Cerebellar nuclear complex (tissue), 1 donor: ENCODE measurements around the gene MCCD1.

ENCODE experiments used
- DNase-seq, 2 experiments: peaks; one replicate each; lab custom pipeline; 2025; lab: John Stamatoyannopoulos, UW

Gene MCCD1

DNA sequence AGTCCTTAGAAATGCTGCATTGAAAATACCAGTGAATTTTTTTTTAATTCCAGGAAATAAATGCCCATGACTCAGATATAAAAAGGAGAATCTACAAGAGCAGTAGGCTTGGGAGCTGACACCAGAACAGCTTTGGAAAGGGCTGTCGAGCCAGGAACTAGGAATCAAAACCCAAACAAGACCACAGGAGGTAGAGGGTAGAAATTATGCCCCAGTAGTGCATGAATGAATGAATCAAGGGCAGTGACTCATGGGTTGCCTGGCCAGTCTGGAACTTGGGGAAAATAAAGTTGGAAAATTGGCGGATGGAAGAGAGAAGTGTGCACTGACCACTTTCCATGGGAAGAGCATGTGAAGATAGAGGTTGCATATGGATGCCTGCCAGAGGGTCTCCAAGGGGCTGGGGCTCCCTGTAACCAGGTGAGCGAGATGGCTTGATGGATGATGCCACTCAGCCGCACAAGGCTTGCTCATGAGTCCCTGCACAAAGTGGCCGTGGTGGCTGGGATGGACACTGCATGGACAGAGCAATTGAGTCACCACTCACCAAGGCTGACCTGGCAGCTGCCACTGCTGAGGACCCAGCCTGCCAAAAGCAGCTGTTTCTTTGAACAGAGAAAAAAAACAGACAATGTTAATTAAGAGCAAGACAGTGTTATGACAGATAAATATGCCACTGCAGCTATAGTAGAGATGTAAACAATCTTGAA lies 15.2 kb upstream of the MCCD1 start:
- DNase-seq = no peak

DNA sequence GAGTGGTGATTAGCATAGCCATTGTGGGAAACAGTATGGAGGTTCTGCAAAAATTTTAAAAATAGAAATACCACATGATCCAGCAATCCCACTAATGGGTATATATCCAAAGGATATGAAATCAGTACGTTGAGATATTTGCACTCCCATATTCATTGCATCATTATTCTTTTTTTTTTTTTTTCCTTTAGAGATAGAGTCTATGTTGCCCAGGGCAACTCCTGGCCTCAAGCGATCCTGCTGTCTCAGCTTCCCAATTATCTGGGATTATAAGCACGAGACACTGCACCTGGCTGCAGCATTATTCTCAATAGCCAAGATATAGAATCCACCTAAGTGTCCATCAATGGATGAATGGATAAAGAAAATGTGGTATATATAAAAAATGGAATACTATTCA lies 6.9 kb upstream of the MCCD1 start:
- no peak for DNase-seq

DNA sequence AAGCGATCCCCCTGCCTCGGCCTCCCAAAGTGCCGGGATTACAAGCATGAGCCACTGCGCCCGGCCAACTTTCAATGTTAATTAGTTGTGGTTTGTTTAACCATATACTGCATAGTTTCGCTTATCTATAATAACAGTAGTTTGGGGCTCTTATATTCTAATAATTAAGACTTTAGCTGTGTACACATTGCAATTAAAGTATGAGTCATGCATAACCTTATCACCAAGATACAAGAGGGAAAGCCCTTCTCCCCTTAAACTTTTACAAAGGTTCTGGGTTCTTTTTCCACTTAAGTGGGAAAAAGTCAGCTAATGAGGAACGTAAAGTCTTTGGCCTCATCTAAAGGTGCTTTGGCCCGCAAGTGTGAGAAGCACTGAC lies 3.2 kb upstream of the MCCD1 start:
- no peak for DNase-seq

DNA sequence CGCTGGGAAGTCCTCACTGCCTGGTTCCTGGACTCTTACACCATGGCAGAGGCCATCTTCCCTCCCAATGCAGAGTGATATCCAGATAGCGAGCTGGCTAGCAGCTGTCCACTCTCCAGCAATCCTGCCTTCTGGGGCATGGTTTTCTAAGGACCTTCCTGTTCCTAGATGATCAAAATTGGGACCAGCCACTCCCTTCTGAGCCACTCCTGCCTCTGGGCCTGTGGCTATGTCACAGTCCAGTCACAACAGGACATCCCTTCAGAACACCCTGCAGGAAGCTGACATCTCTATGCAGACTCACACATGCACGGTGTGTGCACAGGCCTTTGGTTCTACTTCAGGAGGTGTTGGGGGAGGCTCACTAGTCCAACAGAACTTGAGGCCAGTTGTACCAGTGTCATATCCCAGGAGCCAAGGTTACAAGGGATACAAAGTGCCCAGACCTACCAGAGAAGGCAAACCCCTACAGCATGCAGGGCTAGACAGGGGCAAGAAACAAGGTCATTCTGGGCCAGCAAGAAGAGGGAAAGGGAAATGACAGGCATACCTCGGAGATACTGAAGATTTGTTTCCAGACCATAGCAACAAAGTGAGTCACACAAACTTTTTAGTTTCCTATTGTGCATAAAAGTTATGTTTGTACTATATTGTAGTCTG lies 2.7 kb upstream of the MCCD1 start:
- no peak for DNase-seq

DNA sequence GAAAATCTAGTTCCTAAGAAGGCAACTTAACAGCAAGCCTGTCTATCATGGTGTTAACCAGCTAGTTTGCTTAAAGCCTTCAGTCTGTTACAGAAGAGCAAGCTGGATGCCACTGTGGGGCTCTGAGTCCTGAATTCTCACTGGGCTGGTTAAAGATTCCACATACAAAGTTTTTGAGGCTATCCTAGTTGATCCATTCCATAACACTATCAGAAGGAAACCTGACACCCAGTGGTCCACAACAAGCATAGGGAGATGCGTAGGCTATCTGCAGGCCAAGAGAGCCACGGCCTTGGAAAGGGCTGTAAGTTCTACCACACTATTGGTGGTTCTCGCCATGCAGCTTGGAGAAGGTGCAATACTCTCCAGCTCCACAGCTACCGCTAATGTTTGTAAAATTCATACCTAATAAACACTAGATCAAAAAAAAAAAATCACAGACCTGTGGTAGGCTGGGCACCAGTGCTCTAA lies 420 bp upstream of the MCCD1 start:
- DNase-seq = no peak

DNA sequence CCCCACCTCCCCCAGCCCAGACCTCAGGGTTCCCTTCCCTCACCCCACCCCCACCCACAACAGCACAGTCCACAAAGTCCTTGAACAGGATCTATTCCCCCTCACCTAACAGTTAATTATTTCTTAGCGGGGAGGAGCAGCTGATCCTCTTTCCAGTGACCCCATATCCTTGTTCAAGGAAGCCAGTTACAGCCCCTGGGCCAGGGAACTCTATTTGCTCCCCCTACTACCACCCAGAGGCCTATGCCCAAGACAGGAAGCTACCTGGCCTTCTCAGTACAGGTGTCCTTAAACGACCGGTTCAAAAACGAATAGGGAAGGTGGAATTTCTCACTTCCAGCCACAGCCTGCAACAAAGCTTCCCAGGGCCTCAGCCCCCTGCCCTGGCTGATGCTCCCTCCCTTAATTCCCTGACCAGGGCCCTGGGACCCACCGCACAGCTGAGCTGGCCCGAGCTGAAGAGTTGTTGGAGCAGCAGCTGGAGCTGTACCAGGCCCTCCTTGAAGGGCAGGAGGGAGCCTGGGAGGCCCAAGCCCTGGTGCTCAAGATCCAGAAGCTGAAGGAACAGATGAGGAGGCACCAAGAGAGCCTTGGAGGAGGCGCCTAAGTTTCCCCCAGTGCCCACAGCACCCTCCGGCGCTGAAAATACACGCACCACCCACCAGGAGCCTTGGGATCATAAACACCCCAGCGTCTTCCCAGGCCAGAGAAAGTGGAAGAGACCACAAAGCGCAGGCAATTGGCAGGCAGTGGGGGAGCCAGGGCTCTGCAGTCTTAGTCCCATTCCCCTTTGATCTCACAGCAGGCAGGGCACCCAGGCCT lies 778 bp downstream of the MCCD1 start:
- DNase-seq = no peak

DNA sequence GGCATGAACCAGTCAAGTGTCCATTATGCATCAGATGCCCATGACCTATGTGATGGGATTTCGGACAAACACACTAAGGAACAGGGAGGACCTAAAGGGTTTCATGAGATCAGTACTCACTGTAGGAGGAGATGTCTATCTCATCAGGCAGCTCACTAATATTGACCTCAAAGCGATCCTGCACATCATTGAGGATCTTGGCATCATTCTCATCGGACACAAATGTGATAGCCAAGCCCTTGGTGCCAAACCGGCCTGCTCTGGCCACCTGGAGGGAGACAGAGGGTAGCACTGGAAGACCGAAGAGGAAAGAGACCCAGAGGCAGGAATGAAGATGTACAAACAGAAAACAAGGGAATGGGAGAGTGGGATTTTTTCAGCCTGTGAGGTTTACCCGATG lies 1.9 kb downstream of the MCCD1 start:
- DNase-seq = no peak

DNA sequence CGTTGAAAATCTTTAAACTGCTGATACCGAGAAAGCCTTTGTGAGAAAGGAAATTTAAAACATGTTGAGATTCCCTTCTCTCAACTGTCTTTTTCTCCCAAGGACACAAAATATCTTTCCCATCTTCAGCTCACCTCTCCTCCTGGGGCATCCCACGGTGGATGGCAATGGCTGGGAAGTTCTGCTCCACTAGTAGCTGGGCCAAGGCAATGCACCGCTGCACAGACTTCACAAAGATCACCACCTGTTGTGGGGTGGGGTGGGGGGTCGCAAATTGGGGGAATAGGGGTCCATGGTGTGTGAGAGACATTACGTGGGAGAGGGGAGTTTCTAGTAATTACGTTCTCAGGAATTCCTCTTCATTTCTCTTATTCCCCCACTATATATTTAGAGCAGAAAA lies 2.4 kb downstream of the MCCD1 start:
- DNase-seq = no peak

DNA sequence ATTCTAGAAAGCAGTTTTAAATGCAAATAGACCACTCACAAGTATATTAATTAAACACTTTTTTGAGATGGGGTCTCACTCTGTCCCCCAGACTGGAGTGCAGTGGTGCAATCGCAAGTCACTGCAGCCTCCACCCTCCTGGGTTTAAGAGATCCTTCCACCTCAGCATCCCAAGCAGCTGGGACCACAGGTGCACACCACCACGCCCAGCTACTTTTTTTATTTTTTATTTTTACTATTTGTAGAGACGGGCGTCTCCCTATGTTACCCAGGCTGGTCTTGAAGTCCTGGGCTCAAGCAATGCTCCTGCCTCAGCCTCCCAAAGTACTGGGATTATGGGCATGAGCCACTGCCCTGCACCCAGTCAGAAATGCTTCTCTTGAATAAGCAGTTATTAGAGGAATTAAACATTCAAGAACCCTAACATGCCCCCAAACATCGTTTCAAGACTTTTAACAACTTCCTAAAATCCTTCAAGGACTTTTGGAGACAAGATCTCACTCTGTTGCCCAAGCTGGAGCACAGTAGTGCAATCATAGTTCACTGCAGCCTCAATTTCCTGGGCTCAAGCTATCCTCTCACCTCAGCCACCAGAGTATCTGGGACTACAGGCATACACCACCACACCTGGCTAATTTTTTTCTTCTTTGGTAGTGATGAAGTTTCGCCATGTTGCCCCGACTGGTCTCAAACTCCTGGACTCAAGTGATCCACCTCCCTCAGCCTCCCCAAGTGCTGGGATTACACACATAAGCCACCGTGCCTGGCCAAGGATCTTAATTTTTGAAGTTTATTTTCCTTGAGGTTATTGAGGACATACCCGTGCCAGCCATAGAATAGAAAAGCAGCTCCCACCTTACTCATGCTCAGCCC lies 3.2 kb downstream of the MCCD1 start:
- DNase-seq = no peak

DNA sequence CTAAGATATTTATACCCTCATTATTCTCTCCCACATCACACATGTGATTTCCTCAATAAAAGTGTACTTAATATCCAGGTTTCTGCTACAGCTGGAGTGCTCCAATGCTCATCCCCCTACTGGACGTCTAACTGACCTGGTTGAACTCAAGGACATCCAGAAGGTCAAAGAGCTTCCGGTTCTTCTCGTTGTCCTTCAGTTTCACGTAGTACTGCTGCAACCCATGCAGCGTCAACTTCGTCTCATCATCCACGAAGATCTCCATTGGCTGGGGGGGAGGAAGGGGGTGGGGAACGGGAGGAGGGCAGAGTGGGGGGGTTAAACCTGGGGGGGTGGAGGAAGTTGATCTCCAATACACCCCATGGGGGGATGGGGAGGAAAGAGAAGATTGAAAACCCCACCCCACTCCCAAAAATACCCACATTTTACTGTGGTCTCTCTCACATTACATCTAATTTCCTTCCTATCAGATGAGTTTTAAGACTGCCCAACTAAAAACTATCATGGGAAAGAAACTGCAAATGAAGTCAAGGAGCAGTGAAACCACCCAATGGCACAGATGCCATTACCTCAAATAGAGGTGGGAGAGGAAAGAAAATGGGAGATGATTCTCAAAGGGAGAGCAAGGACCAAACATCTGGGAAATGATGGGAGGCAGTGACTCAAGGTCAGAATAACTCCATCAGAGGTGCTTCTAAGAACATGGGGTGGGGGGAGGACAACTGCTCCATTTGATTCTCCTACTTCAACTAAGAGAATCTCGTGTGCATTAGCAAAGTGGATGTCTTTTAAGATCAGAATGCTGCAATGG lies 4.1 kb downstream of the MCCD1 start:
- DNase-seq = no peak

DNA sequence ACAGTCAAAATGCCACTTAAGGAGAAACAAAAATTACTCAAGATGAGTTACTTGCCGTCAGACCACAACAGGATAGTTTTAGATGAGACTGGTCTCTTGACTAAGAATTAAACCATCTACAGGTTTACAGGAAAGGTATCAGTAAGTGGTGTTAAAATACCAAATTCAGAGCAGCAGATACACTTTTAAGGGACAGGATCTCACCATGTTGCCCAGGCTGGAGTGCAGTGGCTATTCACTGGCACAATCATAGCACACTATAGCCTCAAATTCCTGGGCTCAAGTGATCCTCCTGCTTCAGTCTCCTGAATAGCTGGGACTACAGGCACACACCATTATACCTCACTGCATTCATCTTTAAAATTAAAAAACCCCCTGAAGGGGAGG lies 4.7 kb downstream of the MCCD1 start:
- no peak for DNase-seq

DNA sequence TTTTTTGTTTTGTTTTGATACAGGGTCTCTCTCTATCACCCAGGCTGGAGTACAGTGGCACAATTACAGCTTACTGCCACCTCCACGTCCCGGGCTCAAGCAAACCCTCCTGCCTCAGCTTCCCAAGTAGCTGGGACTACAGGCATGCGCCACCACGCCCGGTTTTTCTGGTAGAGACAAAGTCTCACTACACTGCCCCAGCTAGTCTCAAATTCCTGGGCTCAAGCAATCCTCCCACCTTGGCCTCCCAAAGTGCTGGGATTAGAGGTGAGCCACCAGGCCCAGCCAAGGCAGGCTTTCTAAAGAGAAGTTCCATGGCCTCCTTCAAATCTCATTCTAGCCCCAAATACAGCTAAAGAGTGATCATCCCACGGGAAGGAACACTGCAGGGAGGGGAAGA lies 5.2 kb downstream of the MCCD1 start:
- DNase-seq = no peak

DNA sequence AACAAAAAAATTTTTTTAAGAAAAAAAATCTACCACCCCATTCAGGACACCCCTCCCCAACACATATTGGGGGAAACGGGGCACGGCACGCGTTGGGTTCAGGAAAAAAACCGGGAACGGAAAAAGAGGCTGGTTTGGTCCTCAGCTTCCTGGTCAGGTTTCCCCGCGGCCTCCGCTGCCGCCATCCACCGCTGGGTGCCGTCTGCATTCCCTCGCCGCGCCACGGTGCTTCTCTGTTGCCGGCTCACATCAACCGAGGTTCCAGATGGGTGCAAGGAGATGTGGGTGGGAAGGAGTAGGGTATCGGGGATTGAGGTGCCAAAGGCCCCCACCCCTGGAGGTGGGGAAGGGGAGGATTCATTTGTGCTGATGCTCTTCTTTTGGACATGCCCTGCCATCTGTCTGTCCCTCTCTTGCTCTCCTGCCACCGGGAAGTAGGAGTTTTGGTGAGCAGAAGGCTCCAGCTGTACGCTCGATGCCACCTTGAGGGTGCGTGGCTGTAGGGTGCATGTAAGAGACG lies 5.8 kb downstream of the MCCD1 start:
- no peak for DNase-seq

DNA sequence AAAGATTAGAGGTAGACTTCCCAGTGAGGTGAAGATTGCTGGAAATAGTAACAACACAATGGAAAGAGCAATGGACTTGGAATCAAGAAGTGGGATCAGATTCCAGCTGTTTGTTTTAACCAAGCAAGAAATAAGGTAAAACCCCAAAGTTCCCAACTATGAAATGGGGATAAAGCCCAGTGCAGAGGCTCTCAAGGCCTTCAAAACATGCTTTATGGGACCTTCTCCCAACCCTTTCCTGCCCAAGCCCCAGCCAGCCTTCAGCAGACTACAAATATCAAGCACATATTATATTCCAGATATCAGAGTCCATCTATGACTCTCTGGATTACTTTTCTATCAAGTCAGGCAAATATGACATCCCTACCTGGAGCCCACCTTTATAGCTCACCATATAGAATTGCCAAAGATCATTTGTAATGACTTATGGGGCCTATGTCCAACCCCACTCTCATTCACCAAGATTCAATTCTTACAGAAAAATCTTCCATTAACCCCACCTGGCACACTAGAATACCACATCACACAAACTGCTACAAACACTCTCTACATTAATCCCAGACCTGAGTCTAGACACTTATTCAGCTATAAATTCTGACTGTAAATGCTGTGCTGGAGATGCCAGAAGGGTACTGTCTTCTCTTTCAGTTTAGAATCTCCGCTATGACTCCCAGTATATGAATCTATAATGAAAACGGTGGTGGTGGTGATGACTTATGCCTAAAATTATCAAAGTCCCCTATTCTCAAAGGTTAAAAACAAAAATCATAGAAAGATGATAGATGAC lies 7.0 kb downstream of the MCCD1 start:
- no peak for DNase-seq

DNA sequence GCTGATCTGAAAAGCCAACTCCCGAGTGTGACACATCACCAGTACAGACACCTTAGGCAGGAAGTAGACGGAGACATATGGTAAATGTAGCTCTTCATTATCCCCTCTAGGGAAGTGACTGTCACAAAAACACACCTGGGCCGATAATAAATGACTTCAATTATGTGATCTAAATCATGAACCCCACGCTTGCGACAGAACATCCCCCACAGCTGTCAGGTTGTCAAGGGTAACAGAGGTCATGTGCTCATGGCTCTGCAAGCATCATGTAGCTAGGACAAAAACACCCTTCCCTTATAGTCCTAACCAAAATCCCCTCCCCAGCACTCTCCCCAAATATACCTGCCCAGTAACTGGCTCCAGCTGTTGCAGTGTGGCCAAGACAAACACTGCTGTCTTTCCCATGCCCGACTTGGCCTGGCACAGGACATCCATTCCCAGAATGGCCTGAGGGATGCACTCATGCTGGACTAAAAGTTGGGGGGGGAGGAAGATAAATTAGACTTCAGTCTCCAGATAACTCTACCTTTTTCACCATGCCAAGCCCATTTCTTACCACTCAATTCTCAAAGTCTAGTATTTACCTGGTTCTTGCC lies 10.1 kb downstream of the MCCD1 start:
- DNase-seq = no peak

DNA sequence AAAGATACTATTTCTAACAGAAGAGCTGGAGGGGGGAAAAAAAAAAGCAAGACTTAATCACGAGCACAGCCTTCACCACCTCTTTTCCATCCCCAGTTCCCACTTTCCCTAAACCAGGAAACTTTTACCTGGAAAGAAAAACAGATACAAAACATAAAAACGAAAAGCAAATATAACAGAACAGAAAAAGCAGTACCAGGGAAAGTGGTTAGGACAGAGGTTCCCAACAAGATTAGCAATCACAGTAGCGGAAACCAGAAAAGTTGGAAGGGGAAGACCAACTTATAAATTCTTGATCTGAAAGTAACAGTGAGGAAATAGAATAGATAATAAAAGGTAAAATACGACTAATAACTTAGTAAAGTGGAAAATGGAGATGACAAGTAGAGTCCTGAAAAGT lies 11.9 kb downstream of the MCCD1 start:
- DNase-seq = no peak

DNA sequence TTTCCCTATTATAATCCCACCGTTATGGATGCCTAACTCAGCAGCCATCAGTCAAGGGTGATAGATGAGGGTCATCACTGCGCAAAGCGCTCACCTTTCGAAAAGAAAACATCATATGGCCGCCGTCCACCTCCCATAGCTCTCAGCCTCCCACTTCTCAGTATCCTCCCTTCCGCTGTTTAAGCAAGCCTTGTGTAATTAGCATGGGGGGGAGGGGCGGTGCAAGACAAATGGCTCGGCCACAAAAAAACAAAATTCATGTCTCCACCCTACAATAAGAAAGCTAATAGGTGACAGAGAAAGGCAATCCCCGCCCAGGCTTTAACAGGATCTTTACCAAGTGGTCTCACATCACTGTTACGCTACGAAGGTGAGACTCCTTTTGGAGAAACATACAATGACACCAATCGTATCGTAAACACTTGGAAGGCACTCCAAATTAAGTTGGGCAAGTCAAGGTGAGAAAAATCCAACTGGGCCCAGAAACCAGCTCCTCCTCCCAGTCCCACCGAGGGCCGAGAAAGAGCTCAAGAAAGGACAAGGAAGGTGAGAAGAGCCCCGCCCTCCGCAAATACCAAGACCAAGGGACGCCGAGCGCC lies 12.4 kb downstream of the MCCD1 start:
- no peak for DNase-seq

DNA sequence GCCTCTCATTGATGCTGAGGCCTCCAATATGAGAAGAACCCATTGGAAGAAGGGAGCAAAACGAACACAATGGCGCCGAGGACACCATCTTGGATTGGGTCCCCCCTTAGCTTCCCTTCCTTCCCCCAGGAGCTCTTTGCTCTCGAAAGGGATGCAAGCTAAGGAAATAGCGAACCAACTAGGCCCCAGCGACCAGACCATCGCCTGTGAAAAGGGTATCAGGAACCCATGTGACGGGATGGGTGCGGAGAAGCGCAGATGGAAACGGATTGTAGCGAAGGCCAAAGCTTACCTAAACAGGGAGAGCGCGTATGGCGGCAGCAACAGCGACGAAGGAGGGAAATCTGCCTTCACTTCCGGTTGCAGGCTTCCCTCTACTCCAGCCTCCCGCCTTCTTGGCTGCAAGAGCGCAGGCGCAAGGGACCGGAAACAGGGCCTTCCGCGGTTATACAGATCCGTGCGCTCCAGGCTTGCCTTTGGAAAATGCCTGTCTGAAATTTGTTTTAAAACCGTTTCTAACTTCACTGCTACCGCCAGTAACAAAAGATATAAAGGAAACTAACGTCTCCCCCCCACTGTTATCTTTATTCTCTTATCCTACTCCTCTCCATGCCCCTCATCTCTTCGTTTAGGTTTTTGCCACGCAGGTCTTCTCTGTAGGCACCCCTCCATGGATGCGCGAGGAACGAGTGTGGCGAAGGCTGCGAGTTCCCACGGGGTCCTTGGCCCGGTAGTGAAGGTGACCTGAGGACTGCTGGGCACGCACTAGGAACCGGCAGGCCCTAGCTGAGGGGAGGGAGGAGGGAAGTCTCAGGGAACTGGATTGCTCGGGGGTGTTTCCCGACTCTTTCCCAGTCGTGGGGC lies 13.1 kb downstream of the MCCD1 start, which contains the start of gene DDX39B:
TSS of gene DDX39B (minus strand) at position 346 of the 864 bp plus-strand sequence. CDS start 1,471 bp downstream, outside the sequence.
- peak; percentile 27 to 84 for DNase-seq
